ENCODE measurements around the gene LAMA3.

The LAMA3 gene

GRCh38 chr18:23745366-23745765 lies 56.1 kb downstream of the LAMA3 start:
- no peak for TF ChIP-seq CTCF (IDR thresholded peaks at IDR 0.05; ENCODE audit: extremely low read depth, missing control alignments)
- DNase-seq (ENCODE audit: low spot score), result no peak

- DNase-seq (ENCODE audit: low spot score), result no peak
- TF ChIP-seq CTCF (IDR thresholded peaks at IDR 0.05; ENCODE audit: extremely low read depth, missing control alignments), result no peak
Observed at GRCh38 chr18:23746851-23747250, 57.6 kb downstream of the LAMA3 start.

- TF ChIP-seq CTCF (IDR thresholded peaks at IDR 0.05; ENCODE audit: extremely low read depth, missing control alignments), result no peak
- DNase-seq (ENCODE audit: low spot score), result peak; percentile 29
Observed at GRCh38 chr18:23752363-23752762, 63.1 kb downstream of the LAMA3 start.

- DNase-seq (ENCODE audit: low spot score), result no peak
Observed at GRCh38 chr18:23752796-23753195, 63.5 kb downstream of the LAMA3 start.

GRCh38 chr18:23756590-23757436 lies 67.6 kb downstream of the LAMA3 start:
- TF ChIP-seq CTCF (IDR thresholded peaks at IDR 0.05; ENCODE audit: extremely low read depth, missing control alignments), result no peak
- no peak for DNase-seq (ENCODE audit: low spot score)

More at GRCh38 chr18:23752796-23753195, 63.5 kb downstream of the LAMA3 start:
- TF ChIP-seq CTCF (IDR thresholded peaks at IDR 0.05; ENCODE audit: extremely low read depth, missing control alignments), result no peak

- DNase-seq (ENCODE audit: low spot score), result no peak
- no peak for TF ChIP-seq CTCF (IDR thresholded peaks at IDR 0.05; ENCODE audit: extremely low read depth, missing control alignments)
Observed at GRCh38 chr18:23757437-23757733, 68.1 kb downstream of the LAMA3 start.

- no peak for TF ChIP-seq CTCF (IDR thresholded peaks at IDR 0.05; ENCODE audit: extremely low read depth, missing control alignments)
- DNase-seq (ENCODE audit: low spot score), result no peak
Observed at GRCh38 chr18:23758281-23758680, 69.0 kb downstream of the LAMA3 start.
